DMS153 treated with DMSO at 0.1 percent for 48 hours (cell line): ENCODE data around the gene RFT1.
"Not testable (repeated sequence)": the region's sequence is repeated elsewhere in the genome, so short reads cannot be mapped to it uniquely, and the experiment has no call there.

Source experiments
- DNase-seq: peaks from one replicate; lab custom pipeline; 2025; ENCODE audit not compliant: unreplicated experiment; lab: John Stamatoyannopoulos, UW

Gene RFT1

GRCh38 chr3:53072653-53073552 lies 57.3 kb downstream of the RFT1 start:
- DNase-seq, result peak; percentile 2

- DNase-seq, result no peak
These were observed 58.3 kb downstream of the RFT1 start for GRCh38 chr3:53071882-53072431.

GRCh38 chr3:53069422-53070068 lies 60.7 kb downstream of the RFT1 start:
- no peak for DNase-seq

- no peak for DNase-seq
These were observed 62.1 kb downstream of the RFT1 start for GRCh38 chr3:53068176-53068575.

- no peak for DNase-seq
These were observed 62.7 kb downstream of the RFT1 start for GRCh38 chr3:53067567-53067966.

GRCh38 chr3:53065841-53066480 lies 64.3 kb downstream of the RFT1 start:
- DNase-seq, result no peak

GRCh38 chr3:53062905-53063304 lies 67.3 kb downstream of the RFT1 start:
- DNase-seq, result no peak

GRCh38 chr3:53056442-53056841 lies 73.8 kb downstream of the RFT1 start:
- DNase-seq, result no peak

- not testable (repeated sequence) for DNase-seq
These were observed 76.0 kb downstream of the RFT1 start for GRCh38 chr3:53054233-53054632.

GRCh38 chr3:53051929-53052328 lies 78.3 kb downstream of the RFT1 start:
- no peak for DNase-seq

GRCh38 chr3:53049987-53050386 lies 80.2 kb downstream of the RFT1 start:
- DNase-seq, result no peak

- peak; percentile 6 for DNase-seq
These were observed 83.8 kb downstream of the RFT1 start for GRCh38 chr3:53046171-53047170.

- no peak for DNase-seq
These were observed 84.6 kb downstream of the RFT1 start, which contains the start of gene SFMBT1 for GRCh38 chr3:53045518-53046170. TSS of gene SFMBT1 (minus strand) at chr3:53046073. CDS start at chr3:52969128, 76,945 bp downstream.

GRCh38 chr3:53044711-53045517 lies 85.3 kb downstream of the RFT1 start:
- no peak for DNase-seq

- DNase-seq, result no peak
These were observed 85.9 kb downstream of the RFT1 start for GRCh38 chr3:53044371-53044710.

GRCh38 chr3:53043738-53044137 lies 86.5 kb downstream of the RFT1 start:
- DNase-seq, result no peak

GRCh38 chr3:53042651-53043050 lies 87.6 kb downstream of the RFT1 start:
- no peak for DNase-seq

GRCh38 chr3:53040351-53040820 lies 89.8 kb downstream of the RFT1 start:
- no peak for DNase-seq

GRCh38 chr3:53039376-53039752 lies 90.9 kb downstream of the RFT1 start:
- DNase-seq, result no peak
